Activated naive CD8-positive, alpha-beta T cell treated with anti-CD3 and anti-CD28 coated beads, Interleukin-2, amount 50 U/mL, for 24 hours (primary cell): Measurements from ENCODE around the gene C20orf204.
A peak's percentile ranks its signal among the peaks of the same experiment; 100 is the strongest.

Experiments used
- ATAC-seq: fragments of 150-1000 bp; cut with Tn5 transposase; one replicate; pipeline ENCODE4 v1.10.0; 2021
- DNase-seq: peaks from one replicate; pipeline ENCODE4 v3.0.0; 2021
- H3K27ac Mint-ChIP-seq: one replicate; pipeline ENCODE4 v1.8.0; 2021; ENCODE audit warnings: mild to moderate bottlenecking, mixed read lengths
- H3K27me3 Mint-ChIP-seq: one replicate; pipeline ENCODE4 v1.8.0; 2021; ENCODE audit warnings: mixed read lengths
- H3K36me3 Mint-ChIP-seq: one replicate; pipeline ENCODE4 v1.8.0; 2021; ENCODE audit warnings: low read depth, mixed read lengths
- H3K4me1 Mint-ChIP-seq: one replicate; pipeline ENCODE4 v1.8.0; 2021; ENCODE audit warnings: mixed read lengths
- H3K4me3 Mint-ChIP-seq: one replicate; pipeline ENCODE4 v1.8.0; 2021; ENCODE audit warnings: mild to moderate bottlenecking, moderate library complexity, mixed read lengths
- H3K9me3 Mint-ChIP-seq: one replicate; pipeline ENCODE4 v1.8.0; 2021; ENCODE audit warnings: mixed read lengths

The C20orf204 gene

DNA sequence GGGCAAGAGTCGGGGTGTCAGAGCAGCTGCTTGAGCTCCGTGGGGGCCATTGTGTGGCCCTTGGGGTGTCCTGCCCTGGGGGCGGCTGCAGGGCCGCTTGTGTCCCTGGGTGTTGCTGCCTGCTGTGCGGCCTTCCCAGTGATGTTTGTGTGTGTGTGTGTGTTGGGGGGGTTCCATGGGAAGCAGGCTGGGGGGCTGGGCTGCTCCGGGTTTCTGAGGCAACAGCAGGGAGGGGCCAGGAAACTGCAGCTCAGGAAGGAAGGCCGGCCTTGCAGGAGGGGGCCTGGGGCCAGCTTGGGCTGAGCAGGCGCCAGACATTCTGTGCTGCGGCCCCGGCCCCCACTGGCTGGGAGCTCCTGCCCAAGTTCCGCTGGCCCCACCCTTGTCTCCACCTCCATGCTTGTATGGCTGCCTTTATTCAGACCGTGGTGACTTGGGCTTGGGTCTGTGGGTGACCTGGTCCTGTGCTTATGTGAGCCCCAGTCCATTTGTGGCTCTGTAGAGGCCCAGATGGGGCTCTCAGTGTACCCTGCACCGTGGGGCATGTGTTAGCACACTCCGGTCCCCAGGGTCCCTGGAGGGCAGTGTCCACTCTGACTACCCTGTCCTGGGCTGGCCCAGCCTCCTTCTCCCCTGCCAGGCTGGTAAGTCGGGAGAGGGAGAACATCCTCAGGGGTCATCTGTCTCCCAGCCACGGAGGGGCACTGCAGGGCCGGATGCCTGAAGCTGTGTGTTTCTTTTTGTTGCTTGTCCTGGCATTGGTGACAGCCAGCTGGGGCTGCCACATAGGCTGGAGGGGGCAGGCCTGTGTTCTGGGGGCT lies 18.1 kb downstream of the C20orf204 start:
- DNase-seq = no peak

DNA sequence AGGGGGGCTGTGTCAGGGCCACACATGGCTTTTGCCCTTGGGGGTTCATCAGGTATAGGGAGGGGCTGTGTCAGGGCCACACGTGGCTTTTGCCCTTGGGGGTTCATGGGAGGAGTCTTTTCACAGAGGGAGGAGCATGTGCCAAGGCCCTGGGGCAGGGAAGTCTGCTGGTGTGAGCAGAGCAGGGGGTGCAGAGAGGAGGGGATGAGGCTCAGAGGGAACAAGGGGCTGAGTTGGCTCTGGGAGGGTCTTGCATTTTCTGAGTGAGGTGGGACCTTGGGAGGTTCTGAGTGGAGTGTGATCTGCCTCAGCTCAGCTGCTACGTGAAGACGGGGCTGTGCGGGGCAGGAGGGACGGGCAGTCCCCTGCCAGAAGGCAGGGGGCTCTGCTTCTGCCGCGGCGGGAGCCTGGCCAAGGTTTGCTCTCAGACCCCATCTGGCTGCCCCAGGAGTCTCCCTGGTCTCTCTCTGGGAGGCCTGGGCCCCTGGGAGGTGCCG lies 19.5 kb downstream of the C20orf204 start:
- Mint-ChIP-seq H3K27me3 (peaks cover 7% of the 10 kb centered on the region), H3K4me3 (no peak overlapping the region), H3K9me3 (no peaks in the 10 kb centered on the region), H3K4me1 (peaks cover 20% of the 10 kb centered on the region), H3K27ac (peak overlapping the region; percentile 22), H3K36me3 (no peaks in the 10 kb centered on the region)
- ATAC-seq (no peak), DNase-seq (no peak)

More for the DNA sequence above, 18.1 kb downstream of the C20orf204 start:
- Mint-ChIP-seq H3K27me3 (peaks cover 12% of the 10 kb centered on the region), H3K27ac (no peak overlapping the region), H3K9me3 (no peaks in the 10 kb centered on the region), H3K4me1 (peaks cover 20% of the 10 kb centered on the region), H3K4me3 (no peak overlapping the region), H3K36me3 (no peaks in the 10 kb centered on the region)
- no peak for ATAC-seq

DNA sequence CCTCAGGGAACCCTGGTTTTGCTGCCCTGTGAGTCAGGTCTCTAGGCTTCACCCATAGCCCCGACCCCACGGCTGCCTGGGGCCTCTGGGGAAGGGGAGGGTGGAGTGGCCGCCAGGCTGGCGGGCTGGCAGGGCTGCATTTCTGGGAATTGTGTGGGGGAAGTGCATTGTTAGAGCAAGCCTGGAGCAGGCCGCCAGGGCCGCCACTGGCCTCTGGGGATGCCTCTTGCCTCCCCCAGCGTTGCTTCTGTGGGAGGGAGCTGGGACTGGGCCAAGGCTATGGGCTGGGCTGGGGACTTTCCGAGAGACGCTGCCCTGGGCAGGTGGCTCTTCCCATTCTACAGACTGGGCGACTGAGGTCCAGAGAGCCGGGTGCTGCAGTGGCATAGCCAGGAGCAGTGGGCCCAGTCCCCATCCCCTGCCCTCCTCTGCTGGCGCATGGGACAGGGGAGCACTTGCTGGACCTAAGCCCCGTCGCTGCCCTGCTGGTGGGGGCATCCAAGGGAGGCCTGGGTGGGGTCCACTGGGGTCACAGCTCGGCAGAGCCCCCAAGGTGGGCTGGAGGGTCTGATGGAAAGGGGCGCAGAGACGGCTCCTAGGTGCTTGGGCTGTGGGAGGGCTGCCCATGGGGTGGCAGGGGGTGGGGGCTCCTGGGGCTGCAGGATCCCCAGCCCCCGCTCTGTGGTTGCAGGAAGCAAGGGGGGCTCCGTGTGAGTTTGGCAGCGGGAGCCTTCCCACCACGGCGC lies 20.1 kb downstream of the C20orf204 start:
- DNase-seq (no peak), ATAC-seq (no peak)
- Mint-ChIP-seq H3K4me3 (no peak overlapping the region), H3K4me1 (peaks cover 19% of the 10 kb centered on the region), H3K27ac (no peak overlapping the region), H3K36me3 (no peaks in the 10 kb centered on the region), H3K27me3 (peaks cover 5% of the 10 kb centered on the region), H3K9me3 (no peaks in the 10 kb centered on the region)

DNA sequence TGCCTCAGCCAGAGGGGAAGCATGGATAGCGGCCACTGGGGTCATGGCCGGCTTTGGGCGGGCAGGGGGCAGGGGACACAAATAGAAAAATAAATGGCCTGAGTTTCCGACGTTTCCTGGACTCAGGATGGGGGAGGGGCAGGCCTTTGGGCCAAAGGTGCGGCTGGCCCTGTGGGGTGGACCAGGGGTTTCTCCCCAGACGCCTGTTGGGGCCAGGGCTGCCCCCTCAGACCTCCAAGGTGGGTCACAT lies 20.6 kb downstream of the C20orf204 start:
- DNase-seq (no peak), ATAC-seq (no peak)
- Mint-ChIP-seq H3K4me1 (peaks cover 19% of the 10 kb centered on the region), H3K27ac (no peak overlapping the region), H3K9me3 (no peaks in the 10 kb centered on the region), H3K4me3 (no peak overlapping the region), H3K27me3 (peaks cover 4% of the 10 kb centered on the region), H3K36me3 (no peaks in the 10 kb centered on the region)

DNA sequence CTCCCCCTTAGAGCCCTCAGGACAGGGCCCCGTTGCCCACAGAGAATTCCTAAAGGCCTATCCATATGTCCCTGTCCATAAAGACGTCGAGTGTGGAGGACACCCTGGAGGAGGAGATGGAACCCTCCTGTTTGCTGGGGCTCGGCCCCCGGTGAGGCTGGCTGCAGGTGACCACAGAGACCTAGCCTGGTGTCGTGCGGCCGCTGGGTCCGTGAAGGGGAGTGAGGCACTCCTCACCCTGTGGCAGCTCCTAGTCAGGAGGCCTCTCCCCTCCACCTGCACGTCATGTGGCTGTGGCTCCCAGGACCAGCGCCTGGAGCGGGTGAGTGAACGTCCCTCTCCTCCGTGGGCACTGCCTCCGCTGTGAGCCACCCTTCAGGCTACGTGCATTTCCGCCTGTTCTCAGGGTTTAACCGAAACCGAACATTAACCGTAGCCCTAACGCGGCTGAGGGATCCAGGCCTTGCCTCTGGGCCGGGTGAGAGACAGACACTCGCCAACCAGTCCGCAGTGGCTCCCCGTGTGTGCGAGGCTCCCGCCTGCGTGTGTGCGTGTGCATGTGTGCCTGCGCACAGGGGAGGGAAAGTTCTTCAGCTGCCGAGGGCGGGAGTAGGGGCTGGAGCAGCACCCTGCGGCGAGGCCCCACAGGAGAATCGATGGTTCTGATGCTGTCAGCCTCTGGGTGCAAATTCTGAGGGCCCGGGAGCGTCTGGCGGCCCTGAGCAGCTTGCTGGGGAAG lies 21.1 kb downstream of the C20orf204 start:
- Mint-ChIP-seq H3K4me1 (peaks cover 19% of the 10 kb centered on the region), H3K36me3 (no peaks in the 10 kb centered on the region), H3K9me3 (no peaks in the 10 kb centered on the region), H3K27ac (no peak overlapping the region), H3K4me3 (peak overlapping the region; percentile 65), H3K27me3 (no peaks in the 10 kb centered on the region)
- ATAC-seq (peak; percentile 38), DNase-seq (no peak)

DNA sequence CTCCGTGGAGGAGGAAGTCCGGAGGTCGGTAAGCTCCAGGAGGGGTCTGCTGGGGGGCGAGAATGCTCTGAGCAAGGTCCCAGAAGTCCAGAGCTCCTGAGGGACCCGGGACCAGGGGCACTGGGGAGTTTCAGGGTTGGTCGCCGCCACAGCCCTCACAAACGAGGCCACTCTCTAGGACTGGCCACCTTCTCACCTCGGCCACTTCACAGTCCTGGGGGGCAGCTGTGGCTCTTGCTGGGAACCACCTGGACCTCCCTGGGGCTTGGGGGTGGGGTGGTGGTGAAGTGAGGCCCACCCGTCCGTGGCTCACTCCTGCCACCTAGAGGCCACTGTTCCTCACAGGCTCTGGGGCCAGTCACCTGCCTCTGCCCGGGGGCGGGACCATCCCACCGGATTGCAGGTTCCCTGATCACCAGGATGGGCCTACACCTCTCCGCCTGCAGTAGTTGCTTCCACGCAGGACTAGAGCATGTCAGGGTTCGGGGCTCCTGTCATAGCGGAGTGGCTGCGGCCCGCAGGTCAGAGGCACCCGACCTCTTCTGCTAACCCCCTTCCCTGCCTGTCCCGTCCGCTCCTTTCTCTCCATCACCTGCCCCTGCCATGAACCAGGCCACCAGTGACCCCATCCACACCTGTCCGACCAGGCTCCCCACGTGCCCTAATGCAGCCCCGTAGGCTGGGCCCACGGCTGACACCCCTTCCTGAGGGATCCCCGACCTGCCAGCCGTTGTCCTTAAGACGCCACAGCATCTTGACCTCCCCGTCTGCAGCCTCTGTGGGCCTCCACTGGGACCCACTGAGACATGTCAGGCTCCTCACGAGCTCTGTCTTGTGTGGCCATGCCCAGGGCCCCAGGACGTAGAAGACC lies 21.9 kb downstream of the C20orf204 start:
- ATAC-seq (peak; percentile 70), DNase-seq (peak; percentile 95)
- H3K4me1 Mint-ChIP-seq = peaks cover 21% of the 10 kb centered on the region
- no peak overlapping the region for H3K27ac Mint-ChIP-seq
- H3K36me3 Mint-ChIP-seq = no peaks in the 10 kb centered on the region
- no peaks in the 10 kb centered on the region for H3K27me3 Mint-ChIP-seq
- no peaks in the 10 kb centered on the region for H3K9me3 Mint-ChIP-seq
- peak overlapping the region; percentile 65 for H3K4me3 Mint-ChIP-seq

DNA sequence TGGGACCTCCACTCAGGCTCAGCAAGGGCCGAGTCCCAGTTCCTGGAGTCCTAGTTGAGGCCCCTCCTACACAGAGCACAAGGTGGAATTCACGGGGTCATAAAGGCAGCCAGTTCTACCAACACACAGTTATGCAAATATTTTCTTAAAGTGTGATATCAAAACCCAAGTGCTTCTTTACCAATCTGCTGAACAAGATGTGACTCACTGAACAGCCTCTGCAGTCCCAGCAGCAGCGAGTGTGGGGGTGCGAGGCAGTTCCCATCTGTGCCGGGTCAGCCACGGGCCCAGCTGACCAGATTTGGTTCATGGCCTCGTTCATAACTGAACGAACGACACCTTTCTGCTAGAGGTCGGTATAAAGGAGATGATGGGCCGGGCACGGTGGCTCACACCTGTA lies 22.6 kb downstream of the C20orf204 start:
- Mint-ChIP-seq H3K4me1 (peaks cover 21% of the 10 kb centered on the region), H3K36me3 (no peaks in the 10 kb centered on the region), H3K4me3 (peak overlapping the region; percentile 65), H3K27ac (no peak overlapping the region), H3K27me3 (no peaks in the 10 kb centered on the region), H3K9me3 (no peaks in the 10 kb centered on the region)
- no peak for DNase-seq
- ATAC-seq = no peak

DNA sequence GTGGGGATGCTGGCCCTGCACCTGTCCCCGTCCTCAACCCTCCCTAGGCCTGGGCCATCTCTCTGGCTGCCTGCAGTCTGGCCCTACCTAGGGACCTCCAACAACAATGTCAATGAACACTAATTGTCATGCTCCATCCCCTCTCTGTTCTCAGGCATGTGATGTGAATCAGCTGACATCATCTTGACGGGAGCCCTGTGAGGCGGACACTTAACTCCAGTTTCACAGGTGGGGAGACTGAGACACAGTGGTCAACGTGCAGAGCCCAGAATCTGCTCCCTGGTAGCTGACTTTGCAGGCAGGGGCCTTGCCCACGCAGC lies 26.3 kb downstream of the C20orf204 start:
- H3K4me1 Mint-ChIP-seq = peaks cover 49% of the 10 kb centered on the region
- H3K9me3 Mint-ChIP-seq = no peaks in the 10 kb centered on the region
- no peaks in the 10 kb centered on the region for H3K27me3 Mint-ChIP-seq
- no peaks in the 10 kb centered on the region for H3K36me3 Mint-ChIP-seq
- peak overlapping the region; percentile 87 for H3K4me3 Mint-ChIP-seq
- DNase-seq (no peak), ATAC-seq (no peak)
- no peak overlapping the region for H3K27ac Mint-ChIP-seq

DNA sequence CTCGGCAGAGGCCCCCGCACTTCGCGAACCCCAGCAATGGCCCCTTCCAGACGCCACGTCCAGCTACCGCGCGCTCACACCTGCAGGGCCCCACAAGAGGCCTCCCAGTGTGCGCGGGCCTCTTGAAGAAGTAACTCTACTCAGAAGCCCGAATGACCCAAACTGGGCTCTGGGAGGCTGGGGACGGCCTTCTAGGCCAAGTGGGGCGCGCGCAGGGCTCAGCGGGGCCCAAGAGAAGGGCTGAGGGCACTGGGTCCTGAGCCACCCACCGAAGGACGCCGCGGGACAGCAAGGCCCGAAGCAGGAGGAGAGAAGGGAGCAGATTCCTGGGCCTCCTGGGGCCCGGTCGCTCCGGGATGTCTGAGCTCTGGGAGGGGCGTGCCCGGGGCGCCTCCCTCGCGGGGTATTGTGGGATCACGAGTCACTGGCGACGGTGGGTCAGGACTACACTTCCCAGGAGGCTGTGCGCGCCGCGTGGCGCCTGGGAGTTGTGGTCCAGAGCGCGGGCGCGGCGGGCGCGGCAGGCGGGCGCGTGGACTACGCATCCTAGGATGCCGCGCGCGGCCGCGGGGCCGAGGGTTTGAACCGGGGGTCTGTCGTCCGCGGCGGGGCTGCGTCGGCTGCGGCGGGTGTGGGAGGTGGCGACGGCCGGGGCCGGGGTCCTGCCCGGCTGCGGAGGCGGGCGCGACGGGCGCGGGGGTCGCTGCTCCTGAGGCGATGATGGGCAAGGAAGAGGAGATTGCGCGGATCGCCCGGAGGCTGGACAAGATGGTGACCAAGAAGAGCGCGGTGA lies 26.8 kb downstream of the C20orf204 start, which contains the start of gene TCEA2:
TCEA2 (plus strand) TSS at position 603 of the 793 bp plus-strand sequence; CDS start at position 718, 115 bp downstream.
- peak within 1 kb of the TSS; percentile 82 for H3K27ac Mint-ChIP-seq
- H3K4me1 Mint-ChIP-seq = peaks cover 45% of the 10 kb centered on the region
- DNase-seq (peak; percentile 97), ATAC-seq (peak; percentile 85)
- H3K9me3 Mint-ChIP-seq = no peaks in the 10 kb centered on the region
- H3K27me3 Mint-ChIP-seq = no peaks in the 10 kb centered on the region
- no peaks in the 10 kb centered on the region for H3K36me3 Mint-ChIP-seq
- peak within 1 kb of the TSS; percentile 87 for H3K4me3 Mint-ChIP-seq

DNA sequence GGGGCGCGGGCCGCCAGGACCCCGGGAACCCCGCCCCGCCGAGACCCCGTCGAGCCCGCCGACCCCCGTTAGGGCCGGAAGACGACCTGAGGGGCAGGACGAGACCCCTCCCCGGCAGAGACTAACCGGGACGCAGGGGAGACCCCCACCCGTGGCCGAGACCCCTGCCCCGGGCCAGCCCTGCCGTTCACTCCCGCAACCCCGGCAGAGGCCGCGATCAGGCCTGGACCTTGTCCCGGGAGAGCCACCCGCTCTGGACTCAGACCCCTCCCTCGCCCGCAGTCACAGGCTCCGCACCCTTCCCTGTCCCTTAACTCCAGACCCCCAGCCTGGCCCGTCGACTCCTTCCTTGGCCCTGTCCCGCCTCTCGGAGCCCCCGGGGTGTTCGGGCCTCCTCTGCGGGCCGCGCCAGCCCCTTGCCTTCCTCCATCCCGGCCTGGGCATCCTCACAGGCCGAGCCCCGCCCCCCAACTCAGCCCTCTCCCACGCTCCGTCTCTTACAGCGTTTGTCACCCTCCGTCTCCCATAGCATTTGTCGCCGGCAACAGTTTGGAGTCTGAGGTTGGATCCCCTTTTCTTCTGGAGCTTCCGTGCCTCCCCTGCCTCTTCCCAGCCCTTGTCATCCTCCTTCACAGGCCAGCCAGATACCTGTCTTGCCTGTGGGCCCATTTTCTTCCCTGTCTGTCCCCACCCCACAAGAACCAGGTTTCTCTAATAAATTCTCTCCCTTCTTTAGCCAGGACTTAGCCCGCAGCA lies 27.6 kb downstream of the C20orf204 start:
- Mint-ChIP-seq H3K9me3 (no peaks in the 10 kb centered on the region), H3K36me3 (no peaks in the 10 kb centered on the region), H3K27ac (peak overlapping the region; percentile 82), H3K4me3 (peak overlapping the region; percentile 87), H3K27me3 (no peaks in the 10 kb centered on the region), H3K4me1 (peaks cover 40% of the 10 kb centered on the region)
- ATAC-seq (no peak), DNase-seq (peak; percentile 61)

DNA sequence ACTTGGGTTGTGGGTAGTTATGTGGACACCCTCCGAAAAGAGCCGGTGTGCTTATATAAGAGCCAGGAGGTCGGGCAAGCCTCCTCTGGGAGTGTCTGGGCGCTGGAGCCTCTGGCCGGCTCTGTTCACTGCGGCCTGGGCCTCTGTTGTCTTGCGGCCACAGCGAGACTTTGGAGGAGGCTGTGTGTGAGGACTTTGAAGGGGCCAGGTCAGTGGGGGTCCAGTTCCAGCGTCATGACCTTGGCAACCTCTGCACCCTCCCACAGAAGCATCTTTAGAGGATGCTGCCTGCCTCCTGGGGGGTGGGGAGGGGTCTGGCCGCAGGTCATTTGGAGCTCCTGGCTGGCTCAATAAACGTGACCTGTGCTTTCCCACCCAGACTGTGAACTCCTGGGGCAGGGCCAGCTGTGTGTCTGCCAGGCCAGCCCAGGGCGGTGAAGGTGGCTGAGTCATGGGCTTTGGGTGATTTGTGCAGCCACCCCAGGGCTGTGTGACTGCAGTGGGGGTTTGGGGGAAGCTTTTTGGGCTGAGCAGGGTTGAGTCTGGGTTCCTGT lies 28.2 kb downstream of the C20orf204 start:
- Mint-ChIP-seq H3K4me3 (peak overlapping the region; percentile 87), H3K27ac (peak overlapping the region; percentile 82), H3K27me3 (no peaks in the 10 kb centered on the region), H3K9me3 (no peaks in the 10 kb centered on the region), H3K36me3 (no peaks in the 10 kb centered on the region), H3K4me1 (peaks cover 39% of the 10 kb centered on the region)
- ATAC-seq = no peak
- DNase-seq = no peak

DNA sequence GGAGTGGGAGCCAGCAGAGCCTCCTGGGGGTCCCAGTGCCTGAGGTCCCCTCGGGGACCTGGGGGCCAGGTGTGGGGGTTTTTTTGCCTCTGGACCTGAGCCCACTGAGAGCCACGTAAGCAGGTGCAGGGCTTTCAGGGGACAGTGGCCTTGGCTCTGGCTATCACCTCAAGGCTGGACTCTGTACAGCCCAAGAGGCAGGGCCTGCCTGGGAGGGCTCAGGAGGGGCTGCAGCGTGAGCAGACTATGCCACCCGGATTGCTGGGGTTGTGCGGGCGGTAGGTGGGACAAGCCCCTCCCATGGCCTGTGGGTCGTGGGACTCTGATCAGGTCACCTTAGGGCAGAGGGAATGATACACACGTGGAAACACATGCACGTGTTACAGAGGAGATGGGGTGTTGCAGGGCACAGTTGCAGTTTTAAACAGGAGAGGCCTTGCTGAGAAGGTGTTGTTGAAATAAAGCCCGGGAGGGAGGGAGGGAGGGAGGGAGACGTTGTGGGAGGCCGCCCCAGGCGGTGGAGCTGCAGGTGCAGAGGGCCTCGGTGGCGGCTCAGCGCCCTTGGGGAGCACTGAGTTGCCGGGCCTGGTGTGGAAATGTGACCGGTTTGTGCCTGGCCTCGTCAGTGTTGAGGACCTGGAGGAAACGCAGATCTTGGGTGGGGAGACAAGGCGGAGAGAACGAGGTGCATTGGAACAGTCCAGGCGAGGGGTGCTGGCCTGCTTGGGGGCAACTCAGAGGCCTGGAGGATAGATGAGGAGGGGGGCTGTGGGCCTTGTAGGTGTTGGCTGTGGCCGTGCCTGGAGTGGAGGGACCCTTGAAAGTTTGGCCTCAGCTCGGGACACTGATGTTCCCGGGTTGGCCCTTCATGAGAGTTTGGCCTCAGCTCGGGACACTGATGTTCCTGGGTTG lies 29.3 kb downstream of the C20orf204 start:
- ATAC-seq (no peak), DNase-seq (no peak)
- Mint-ChIP-seq H3K4me3 (peak overlapping the region; percentile 29), H3K4me1 (peaks cover 39% of the 10 kb centered on the region), H3K27me3 (no peaks in the 10 kb centered on the region), H3K9me3 (no peaks in the 10 kb centered on the region), H3K36me3 (no peaks in the 10 kb centered on the region), H3K27ac (peak overlapping the region; percentile 67)
